ENCODE measurements around the gene HIGD1A.

The HIGD1A gene

GRCh38 chr3:42829628-42830436 lies 25.5 kb upstream of the HIGD1A start:
- H3K4me3 ChIP-seq (ENCODE audit: control insufficient read depth, low read depth, low read length) = no peak overlapping the region
- DNase-seq (ENCODE audit: low read depth) = no peak
- TF ChIP-seq CTCF (IDR thresholded peaks at IDR 0.05; ENCODE audit: control insufficient read depth, insufficient read depth, low read depth, low read length, missing control alignments) = no peak

GRCh38 chr3:42829083-42829627 lies 24.9 kb upstream of the HIGD1A start:
- TF ChIP-seq CTCF (IDR thresholded peaks at IDR 0.05; ENCODE audit: control insufficient read depth, insufficient read depth, low read depth, low read length, missing control alignments) = no peak
- DNase-seq (ENCODE audit: low read depth) = no peak
- H3K4me3 ChIP-seq (ENCODE audit: control insufficient read depth, low read depth, low read length) = no peak overlapping the region

- no peak overlapping the region for H3K4me3 ChIP-seq (ENCODE audit: control insufficient read depth, low read depth, low read length)
- DNase-seq (ENCODE audit: low read depth) = no peak
- no peak for TF ChIP-seq CTCF (IDR thresholded peaks at IDR 0.05; ENCODE audit: control insufficient read depth, insufficient read depth, low read depth, low read length, missing control alignments)
Observed at GRCh38 chr3:42827654-42828053, 23.4 kb upstream of the HIGD1A start.

- TF ChIP-seq CTCF (IDR thresholded peaks at IDR 0.05; ENCODE audit: control insufficient read depth, insufficient read depth, low read depth, low read length, missing control alignments) = no peak
- H3K4me3 ChIP-seq (ENCODE audit: control insufficient read depth, low read depth, low read length) = no peak overlapping the region
- no peak for DNase-seq (ENCODE audit: low read depth)
Observed at GRCh38 chr3:42827023-42827422, 22.7 kb upstream of the HIGD1A start.

GRCh38 chr3:42826141-42826540 lies 21.9 kb upstream of the HIGD1A start:
- no peak overlapping the region for H3K4me3 ChIP-seq (ENCODE audit: control insufficient read depth, low read depth, low read length)
- no peak for DNase-seq (ENCODE audit: low read depth)
- TF ChIP-seq CTCF (IDR thresholded peaks at IDR 0.05; ENCODE audit: control insufficient read depth, insufficient read depth, low read depth, low read length, missing control alignments) = no peak

GRCh38 chr3:42823351-42823750 lies 19.1 kb upstream of the HIGD1A start:
- H3K4me3 ChIP-seq (ENCODE audit: control insufficient read depth, low read depth, low read length) = no peak overlapping the region
- DNase-seq (ENCODE audit: low read depth) = no peak
- TF ChIP-seq CTCF (IDR thresholded peaks at IDR 0.05; ENCODE audit: control insufficient read depth, insufficient read depth, low read depth, low read length, missing control alignments) = no peak
